ENCODE results near the gene GJB4.
"Not testable (repeated sequence)": the region's sequence is repeated elsewhere in the genome, so short reads cannot be mapped to it uniquely, and the experiment has no call there.

DNA sequence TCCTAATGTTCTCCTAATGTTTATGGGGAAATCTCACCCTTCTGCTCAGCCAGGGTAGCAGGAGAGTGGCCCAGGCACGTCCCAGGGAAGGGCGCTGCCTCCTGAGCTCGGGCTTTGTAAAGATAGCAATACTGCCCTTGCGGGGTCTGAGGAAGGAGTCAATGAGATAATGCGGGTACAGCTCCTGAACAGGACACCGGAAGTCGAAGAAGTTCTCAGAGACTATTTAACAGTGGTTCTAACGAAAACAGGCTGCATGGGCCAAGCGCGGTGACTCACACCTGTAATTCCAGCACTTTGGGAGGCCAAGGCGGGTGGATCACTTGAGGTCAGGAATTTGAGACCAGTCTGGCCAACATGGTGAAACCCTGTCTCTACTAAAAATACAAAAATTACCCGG lies 22.3 kb upstream of the GJB4 start:
- TF ChIP-seq EP300 (IDR thresholded peaks at IDR 0.05), result not testable (repeated sequence)
- TF ChIP-seq, protein P1, sequence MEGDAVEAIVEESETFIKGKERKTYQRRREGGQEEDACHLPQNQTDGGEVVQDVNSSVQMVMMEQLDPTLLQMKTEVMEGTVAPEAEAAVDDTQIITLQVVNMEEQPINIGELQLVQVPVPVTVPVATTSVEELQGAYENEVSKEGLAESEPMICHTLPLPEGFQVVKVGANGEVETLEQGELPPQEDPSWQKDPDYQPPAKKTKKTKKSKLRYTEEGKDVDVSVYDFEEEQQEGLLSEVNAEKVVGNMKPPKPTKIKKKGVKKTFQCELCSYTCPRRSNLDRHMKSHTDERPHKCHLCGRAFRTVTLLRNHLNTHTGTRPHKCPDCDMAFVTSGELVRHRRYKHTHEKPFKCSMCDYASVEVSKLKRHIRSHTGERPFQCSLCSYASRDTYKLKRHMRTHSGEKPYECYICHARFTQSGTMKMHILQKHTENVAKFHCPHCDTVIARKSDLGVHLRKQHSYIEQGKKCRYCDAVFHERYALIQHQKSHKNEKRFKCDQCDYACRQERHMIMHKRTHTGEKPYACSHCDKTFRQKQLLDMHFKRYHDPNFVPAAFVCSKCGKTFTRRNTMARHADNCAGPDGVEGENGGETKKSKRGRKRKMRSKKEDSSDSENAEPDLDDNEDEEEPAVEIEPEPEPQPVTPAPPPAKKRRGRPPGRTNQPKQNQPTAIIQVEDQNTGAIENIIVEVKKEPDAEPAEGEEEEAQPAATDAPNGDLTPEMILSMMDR (IDR thresholded peaks at IDR 0.05), result not testable (repeated sequence)

Data from A549 (cell line).